Measurements from ENCODE around the gene FMC1.
A peak's percentile ranks its signal among the peaks of the same experiment; 100 is the strongest.

The FMC1 gene

DNA sequence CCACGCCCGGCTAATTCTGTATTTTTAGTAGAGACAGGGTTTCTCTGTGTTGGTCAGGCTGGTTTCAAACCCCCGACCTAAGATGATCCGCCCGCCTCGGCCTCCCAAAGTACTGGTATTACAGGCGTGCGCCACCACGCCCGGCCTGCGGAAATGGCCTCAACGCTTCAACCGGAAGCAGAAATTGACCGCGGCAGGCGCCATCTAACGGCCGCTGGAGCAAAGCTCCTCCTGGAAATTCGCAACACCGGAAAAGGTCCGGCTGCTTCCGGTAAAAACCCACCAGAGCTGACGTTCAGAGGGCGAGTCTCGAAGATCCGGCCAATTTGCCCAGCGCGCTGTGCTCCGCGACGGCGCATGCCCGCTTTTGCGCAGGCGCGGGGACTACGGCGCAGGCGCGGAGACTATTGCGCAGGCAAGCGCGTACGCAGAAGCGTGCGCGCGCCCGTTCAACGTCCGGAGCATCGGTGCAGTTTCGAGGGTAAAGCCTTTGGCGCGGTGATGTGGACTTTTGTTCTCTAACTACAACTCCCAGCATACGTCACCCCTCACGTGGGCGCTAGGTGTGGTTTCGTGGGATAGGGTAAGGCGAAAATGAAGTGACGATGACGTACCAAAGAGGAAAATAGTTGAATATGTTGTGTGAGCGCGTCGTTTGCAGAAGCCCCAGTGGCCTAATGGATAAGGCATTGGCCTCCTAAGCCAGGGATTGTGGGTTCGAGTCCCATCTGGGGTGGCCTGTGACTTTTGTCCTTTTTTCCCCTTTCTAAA is 915 bp upstream of the FMC1 start:
- peak; percentile 100 for DNase-seq (ENCODE audit: low read depth, low spot score)
- TF ChIP-seq, protein P1, sequence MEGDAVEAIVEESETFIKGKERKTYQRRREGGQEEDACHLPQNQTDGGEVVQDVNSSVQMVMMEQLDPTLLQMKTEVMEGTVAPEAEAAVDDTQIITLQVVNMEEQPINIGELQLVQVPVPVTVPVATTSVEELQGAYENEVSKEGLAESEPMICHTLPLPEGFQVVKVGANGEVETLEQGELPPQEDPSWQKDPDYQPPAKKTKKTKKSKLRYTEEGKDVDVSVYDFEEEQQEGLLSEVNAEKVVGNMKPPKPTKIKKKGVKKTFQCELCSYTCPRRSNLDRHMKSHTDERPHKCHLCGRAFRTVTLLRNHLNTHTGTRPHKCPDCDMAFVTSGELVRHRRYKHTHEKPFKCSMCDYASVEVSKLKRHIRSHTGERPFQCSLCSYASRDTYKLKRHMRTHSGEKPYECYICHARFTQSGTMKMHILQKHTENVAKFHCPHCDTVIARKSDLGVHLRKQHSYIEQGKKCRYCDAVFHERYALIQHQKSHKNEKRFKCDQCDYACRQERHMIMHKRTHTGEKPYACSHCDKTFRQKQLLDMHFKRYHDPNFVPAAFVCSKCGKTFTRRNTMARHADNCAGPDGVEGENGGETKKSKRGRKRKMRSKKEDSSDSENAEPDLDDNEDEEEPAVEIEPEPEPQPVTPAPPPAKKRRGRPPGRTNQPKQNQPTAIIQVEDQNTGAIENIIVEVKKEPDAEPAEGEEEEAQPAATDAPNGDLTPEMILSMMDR (IDR thresholded peaks at IDR 0.05; ENCODE audit: low read depth, low read length) = peak; percentile 86
- peak overlapping the region; percentile 89 for H3K4me3 ChIP-seq (ENCODE audit: low read depth, low read length)
- in situ Hi-C loops (cut with HindIII; ENCODE audit: low sequenced_read_pairs) = no loop called here

DNA sequence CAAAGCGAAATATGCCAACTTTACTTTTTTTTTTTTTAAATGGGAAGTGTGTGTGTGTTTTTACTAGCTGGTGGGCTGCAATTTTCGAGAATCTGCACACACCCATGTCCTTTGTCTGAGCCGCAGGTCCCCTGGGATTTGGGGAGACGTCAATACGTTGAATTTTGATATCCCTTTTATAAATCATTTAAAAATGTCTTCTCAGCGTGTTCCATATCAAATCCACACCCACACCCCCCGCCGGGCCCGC is 404 bp upstream of the FMC1 start:
- TF ChIP-seq, protein P1 (IDR thresholded peaks at IDR 0.05; ENCODE audit: low read depth, low read length) = no peak
- in situ Hi-C loops (cut with HindIII; ENCODE audit: low sequenced_read_pairs) = no loop called here
- peak overlapping the region; percentile 89 for H3K4me3 ChIP-seq (ENCODE audit: low read depth, low read length)
- DNase-seq (ENCODE audit: low read depth, low spot score) = no peak

DNA sequence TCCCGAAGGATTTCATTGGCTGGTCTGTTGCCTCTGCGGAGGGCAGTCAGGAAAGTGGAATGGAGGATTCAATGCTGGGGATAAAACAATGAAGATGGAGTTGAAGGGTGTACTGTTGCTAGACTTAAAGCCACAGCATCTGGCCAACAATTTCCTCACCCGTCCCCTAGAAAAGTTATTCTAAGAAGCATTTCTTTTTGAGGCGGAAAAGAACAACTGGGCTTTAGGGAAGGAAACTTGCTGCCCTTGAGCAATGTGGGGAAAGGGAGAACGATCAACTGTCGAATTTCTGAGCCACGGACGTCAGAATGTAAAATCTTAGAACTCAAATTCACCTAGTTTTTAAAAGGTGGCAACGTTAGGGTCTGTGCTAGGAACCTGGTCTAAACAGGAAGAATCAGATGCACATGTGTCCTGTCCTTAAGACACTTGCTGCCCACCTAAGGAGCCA is 664 bp downstream of the FMC1 start:
- H3K4me3 ChIP-seq (ENCODE audit: low read depth, low read length) = peak overlapping the region; percentile 89
- DNase-seq (ENCODE audit: low read depth, low spot score) = no peak
- in situ Hi-C loops (cut with HindIII; ENCODE audit: low sequenced_read_pairs) = no loop called here
- TF ChIP-seq, protein P1 (IDR thresholded peaks at IDR 0.05; ENCODE audit: low read depth, low read length) = no peak

- no peak overlapping the region for H3K4me3 ChIP-seq (ENCODE audit: low read depth, low read length)
- in situ Hi-C loops (cut with HindIII; ENCODE audit: low sequenced_read_pairs) = no loop called here
- TF ChIP-seq, protein P1 (IDR thresholded peaks at IDR 0.05; ENCODE audit: low read depth, low read length) = no peak
- DNase-seq (ENCODE audit: low read depth, low spot score) = no peak
These were observed 3.9 kb downstream of the FMC1 start for GRCh38 chr7:139345042-139345441.

DNA sequence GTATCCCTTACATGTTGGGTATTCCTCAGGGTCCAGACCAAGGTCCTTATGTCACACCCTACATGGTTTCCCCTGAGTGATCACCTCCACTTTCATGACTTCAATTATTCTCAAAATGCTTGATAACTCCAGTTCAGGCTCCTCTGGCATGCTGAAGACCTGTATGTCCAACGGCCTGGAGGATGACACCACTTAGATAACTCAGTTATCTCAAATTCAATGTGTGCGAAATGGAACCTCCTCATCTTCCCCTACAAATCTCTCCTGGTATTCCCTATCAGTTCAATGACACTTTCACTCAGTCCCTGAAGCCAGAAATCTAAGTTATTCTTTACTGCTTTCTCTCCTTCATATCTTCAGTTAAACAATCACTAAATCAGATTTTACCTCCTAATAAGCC is 9.9 kb downstream of the FMC1 start:
- in situ Hi-C loops (cut with HindIII; ENCODE audit: low sequenced_read_pairs) = no loop called here
- no peak overlapping the region for H3K4me3 ChIP-seq (ENCODE audit: low read depth, low read length)
- no peak for DNase-seq (ENCODE audit: low read depth, low spot score)
- TF ChIP-seq, protein P1 (IDR thresholded peaks at IDR 0.05; ENCODE audit: low read depth, low read length) = no peak

GRCh38 chr7:139354729-139355128 is 13.6 kb downstream of the FMC1 start:
- TF ChIP-seq, protein P1 (IDR thresholded peaks at IDR 0.05; ENCODE audit: low read depth, low read length) = no peak
- DNase-seq (ENCODE audit: low read depth, low spot score) = no peak
- no peak overlapping the region for H3K4me3 ChIP-seq (ENCODE audit: low read depth, low read length)
- in situ Hi-C loops (cut with HindIII; ENCODE audit: low sequenced_read_pairs) = no loop called here

Data from astrocyte of the spinal cord (primary cell).